ENCODE data around the gene FAM180B. TPM values are rescaled to one million over a fixed set of nuclear protein-coding genes. Genes with fewer than 3 reads are reported as not detected.

The FAM180B gene
- total RNA-seq, 1 experiment from 2014 or later: 0.28 TPM

DNA sequence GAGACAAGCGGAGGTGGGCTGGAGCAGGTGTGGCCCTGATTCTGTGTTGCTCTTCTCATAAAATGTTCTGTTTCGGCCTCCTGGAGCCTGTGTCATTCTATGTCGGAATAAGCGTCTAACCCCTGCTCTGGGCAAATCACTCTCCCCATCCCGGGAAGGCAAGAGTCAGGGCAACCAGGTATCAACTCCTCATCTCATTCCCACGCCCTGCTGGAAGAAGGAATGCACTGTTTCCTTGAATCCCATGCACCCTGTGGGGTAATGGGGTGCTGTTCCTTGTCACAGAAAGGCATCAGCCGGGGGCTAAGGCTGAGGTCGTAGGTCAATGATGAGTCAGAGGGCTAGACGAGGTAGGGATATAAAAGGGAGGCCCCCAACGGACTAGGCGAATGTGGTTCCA, 2.6 kb downstream of the FAM180B start:
- TF ChIP-seq ZNF512 (CRISPR knock-in tag; IDR thresholded peaks at IDR 0.05; ENCODE audit: borderline replicate concordance): no peak
- no peak for TF ChIP-seq ZNF671 (CRISPR knock-in tag; IDR thresholded peaks at IDR 0.05)
- no peak for TF ChIP-seq ERG (CRISPR knock-in tag; IDR thresholded peaks at IDR 0.05)
- TF ChIP-seq, protein P1, sequence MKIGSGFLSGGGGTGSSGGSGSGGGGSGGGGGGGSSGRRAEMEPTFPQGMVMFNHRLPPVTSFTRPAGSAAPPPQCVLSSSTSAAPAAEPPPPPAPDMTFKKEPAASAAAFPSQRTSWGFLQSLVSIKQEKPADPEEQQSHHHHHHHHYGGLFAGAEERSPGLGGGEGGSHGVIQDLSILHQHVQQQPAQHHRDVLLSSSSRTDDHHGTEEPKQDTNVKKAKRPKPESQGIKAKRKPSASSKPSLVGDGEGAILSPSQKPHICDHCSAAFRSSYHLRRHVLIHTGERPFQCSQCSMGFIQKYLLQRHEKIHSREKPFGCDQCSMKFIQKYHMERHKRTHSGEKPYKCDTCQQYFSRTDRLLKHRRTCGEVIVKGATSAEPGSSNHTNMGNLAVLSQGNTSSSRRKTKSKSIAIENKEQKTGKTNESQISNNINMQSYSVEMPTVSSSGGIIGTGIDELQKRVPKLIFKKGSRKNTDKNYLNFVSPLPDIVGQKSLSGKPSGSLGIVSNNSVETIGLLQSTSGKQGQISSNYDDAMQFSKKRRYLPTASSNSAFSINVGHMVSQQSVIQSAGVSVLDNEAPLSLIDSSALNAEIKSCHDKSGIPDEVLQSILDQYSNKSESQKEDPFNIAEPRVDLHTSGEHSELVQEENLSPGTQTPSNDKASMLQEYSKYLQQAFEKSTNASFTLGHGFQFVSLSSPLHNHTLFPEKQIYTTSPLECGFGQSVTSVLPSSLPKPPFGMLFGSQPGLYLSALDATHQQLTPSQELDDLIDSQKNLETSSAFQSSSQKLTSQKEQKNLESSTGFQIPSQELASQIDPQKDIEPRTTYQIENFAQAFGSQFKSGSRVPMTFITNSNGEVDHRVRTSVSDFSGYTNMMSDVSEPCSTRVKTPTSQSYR (CRISPR knock-in tag; IDR thresholded peaks at IDR 0.05): no peak
- no peak for TF ChIP-seq GTF2I (CRISPR knock-in tag; conservative IDR thresholded peaks at IDR 0.05)
- ChIA-PET POLR2A (no interaction called here), CTCF (no interaction called here)
- DNase-seq (ENCODE audit: low spot score) (no peak), ATAC-seq (no peak)
- Mint-ChIP-seq H3K27me3 (ENCODE audit: low read depth) (peaks cover 47% of the 10 kb centered on the region), H3K27ac (no peak overlapping the region), H3K36me3 (peaks cover 11% of the 10 kb centered on the region), H3K4me1 (peaks cover 20% of the 10 kb centered on the region), H3K4me3 (no peak overlapping the region), H3K9me3 (no peaks in the 10 kb centered on the region)

GRCh38 chr11:47589584-47589976, 3.1 kb downstream of the FAM180B start:
- Mint-ChIP-seq H3K27ac (no peak overlapping the region), H3K4me1 (peaks cover 23% of the 10 kb centered on the region), H3K4me3 (peak overlapping the region; percentile 57), H3K27me3 (ENCODE audit: low read depth) (peaks cover 51% of the 10 kb centered on the region), H3K9me3 (no peaks in the 10 kb centered on the region), H3K36me3 (peaks cover 6% of the 10 kb centered on the region)
- POLR2A ChIA-PET: no interaction called here
- DNase-seq (ENCODE audit: low spot score) (no peak), ATAC-seq (no peak)
- CTCF ChIA-PET: interaction anchor here (1.2 kb wide), 1 partner anchor 28 kb away, joined by 5 read pairs; no protein-coding TSS in a partner anchor
- TF ChIP-seq ELF4 (CRISPR knock-in tag; IDR thresholded peaks at IDR 0.05; ENCODE audit: low read depth) (no peak), ZNF416 (CRISPR knock-in tag; IDR thresholded peaks at IDR 0.05) (no peak), RELA (CRISPR knock-in tag; IDR thresholded peaks at IDR 0.05; ENCODE audit: borderline replicate concordance) (no peak), CBFB (CRISPR knock-in tag; IDR thresholded peaks at IDR 0.05; ENCODE audit: low read depth) (no peak), JUN (CRISPR knock-in tag; IDR thresholded peaks at IDR 0.05) (no peak), GRHL2 (CRISPR knock-in tag; IDR thresholded peaks at IDR 0.05; ENCODE audit: insufficient replicate concordance, severe bottlenecking) (no peak)
- TF ChIP-seq, protein P2, sequence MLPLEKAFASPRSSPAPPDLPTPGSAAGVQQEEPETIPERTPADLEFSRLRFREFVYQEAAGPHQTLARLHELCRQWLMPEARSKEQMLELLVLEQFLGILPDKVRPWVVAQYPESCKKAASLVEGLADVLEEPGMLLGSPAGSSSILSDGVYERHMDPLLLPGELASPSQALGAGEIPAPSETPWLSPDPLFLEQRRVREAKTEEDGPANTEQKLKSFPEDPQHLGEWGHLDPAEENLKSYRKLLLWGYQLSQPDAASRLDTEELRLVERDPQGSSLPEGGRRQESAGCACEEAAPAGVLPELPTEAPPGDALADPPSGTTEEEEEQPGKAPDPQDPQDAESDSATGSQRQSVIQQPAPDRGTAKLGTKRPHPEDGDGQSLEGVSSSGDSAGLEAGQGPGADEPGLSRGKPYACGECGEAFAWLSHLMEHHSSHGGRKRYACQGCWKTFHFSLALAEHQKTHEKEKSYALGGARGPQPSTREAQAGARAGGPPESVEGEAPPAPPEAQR (CRISPR knock-in tag; IDR thresholded peaks at IDR 0.05): no peak

DNA sequence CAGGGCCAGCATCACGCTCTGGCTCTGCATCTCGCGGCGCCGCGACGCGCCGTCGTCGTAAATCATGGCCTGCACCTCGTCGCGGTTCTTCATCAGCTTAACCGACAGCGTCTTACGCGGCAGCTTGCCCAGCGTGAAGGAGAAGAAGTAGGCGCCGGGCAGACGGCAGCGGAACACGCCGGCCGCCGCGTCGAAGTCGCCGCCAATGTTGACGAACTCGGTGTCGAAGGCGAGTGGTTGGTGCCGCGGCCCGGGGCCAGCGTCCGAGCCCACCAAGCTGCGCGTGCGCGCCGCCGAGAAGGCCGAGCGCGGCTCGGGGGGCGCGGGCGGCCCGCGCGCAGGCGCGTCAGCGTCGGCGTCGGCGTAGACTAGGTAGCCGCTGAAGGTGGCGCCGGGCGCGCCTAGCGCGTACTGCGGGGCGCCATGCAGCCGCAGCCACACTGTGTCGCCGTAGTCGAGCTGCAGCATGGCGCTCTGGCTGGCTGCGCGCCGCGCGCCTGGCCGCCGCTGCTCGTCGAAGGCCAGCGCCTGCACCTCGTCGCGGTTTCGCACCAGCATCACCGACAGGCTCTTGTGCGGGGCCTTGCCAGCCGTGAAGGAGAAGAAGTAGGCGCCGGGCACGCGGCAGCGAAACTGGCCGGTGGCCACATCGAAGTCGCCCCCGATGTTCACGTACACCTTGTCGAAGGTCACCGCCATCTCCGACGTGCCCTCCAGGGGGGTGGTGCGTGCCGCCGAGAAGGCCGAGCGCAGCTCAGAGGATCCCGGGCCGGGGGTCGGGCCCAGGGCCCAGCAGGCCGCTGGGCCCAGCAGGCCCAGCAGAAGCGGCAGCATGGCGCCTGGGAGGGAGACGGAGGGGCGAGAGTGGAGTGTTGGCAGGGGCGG, 3.7 kb downstream of the FAM180B start:
- ChIA-PET CTCF (interaction anchor here (1.2 kb wide), 1 partner anchor 27 kb away, joined by 5 read pairs; no protein-coding TSS in a partner anchor), POLR2A (no interaction called here)
- Mint-ChIP-seq H3K4me1 (peaks cover 26% of the 10 kb centered on the region), H3K4me3 (peak overlapping the region; percentile 57), H3K36me3 (0 out of 2 replicates have a peak, but pooled peaks cover under 1% of the 10 kb centered on the region), H3K27ac (no peak overlapping the region), H3K9me3 (no peaks in the 10 kb centered on the region), H3K27me3 (ENCODE audit: low read depth) (peaks cover 57% of the 10 kb centered on the region)
- ATAC-seq (peak; percentile 62), DNase-seq (ENCODE audit: low spot score) (peak; percentile 60)
- TF ChIP-seq, protein P3, sequence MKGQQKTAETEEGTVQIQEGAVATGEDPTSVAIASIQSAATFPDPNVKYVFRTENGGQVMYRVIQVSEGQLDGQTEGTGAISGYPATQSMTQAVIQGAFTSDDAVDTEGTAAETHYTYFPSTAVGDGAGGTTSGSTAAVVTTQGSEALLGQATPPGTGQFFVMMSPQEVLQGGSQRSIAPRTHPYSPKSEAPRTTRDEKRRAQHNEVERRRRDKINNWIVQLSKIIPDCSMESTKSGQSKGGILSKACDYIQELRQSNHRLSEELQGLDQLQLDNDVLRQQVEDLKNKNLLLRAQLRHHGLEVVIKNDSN (CRISPR knock-in tag; IDR thresholded peaks at IDR 0.05): peak; percentile 52; the same call in 1 of the 2 replicates
- no peak for TF ChIP-seq ELF4 (CRISPR knock-in tag; IDR thresholded peaks at IDR 0.05; ENCODE audit: low read depth)
- TF ChIP-seq JUN (CRISPR knock-in tag; IDR thresholded peaks at IDR 0.05): 0 out of 2 replicates have a peak, but pooled peaks have one; percentile 33
- TF ChIP-seq CBFB (CRISPR knock-in tag; IDR thresholded peaks at IDR 0.05; ENCODE audit: low read depth): 0 out of 2 replicates have a peak, but pooled peaks have one; percentile 68
- TF ChIP-seq NFYB (CRISPR knock-in tag; conservative IDR thresholded peaks at IDR 0.05; ENCODE audit: low read depth): 0 out of 2 replicates have a peak, but pooled peaks have one; percentile 19
- peak; percentile 58; the same call in 1 of the 2 replicates for TF ChIP-seq TEAD1 (CRISPR knock-in tag; IDR thresholded peaks at IDR 0.05)
- TF ChIP-seq FOXP4 (CRISPR knock-in tag; IDR thresholded peaks at IDR 0.05): peak; percentile 63; the same call in 1 of the 2 replicates
- TF ChIP-seq, protein P1 (CRISPR knock-in tag; IDR thresholded peaks at IDR 0.05): no peak

All from WTC11 (cell line).